ENCODE results near the gene PDZD4.

The PDZD4 gene

DNA sequence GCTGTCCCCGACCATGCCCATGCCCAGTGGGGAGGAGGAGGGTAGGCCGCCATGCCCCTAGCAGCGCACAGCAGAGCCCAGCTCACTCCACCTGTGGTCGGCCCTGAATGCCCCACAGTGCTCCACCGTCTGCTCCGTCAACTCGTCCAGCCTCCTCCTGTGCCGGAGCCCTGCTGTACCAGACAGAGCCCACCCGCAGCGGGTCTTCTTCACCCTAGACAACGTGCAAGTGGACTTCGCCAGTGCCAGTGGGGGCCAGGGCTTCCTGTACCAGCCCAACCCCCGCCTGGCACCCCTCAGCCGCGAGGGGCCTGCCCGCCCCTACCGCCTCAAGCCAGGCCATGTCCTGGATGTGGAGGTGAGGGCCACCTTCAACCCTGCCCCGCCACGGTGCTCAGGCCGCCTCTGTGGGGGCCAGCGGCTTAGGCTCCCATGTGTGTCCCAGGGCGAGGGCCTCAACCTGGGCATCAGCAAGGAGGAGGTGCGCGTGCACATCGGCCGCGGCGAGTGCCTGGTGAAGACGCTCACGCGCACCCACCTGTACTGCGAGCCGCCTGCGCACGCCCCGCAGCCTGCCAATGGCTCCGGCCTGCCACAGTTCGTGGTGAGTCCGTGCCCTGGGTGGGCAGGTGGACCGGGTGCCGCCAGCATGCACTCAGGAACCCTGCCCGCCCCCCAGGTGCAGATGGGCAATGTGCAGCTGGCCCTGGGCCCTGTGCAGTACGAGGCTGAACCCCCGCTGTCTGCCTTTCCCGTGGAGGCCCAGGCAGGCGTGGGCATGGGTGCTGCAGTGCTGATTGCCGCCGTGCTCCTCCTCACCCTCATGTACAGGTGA is 56.4 kb downstream of the PDZD4 start:
- Histone ChIP-seq H3K27me3 (replicated peaks; ENCODE audit: insufficient read depth, low read length) (peaks cover 25% of the 10 kb centered on the region), H3K9ac (ENCODE audit: low read length) (no peak overlapping the region), H3K79me2 (ENCODE audit: low read length) (no peaks in the 10 kb centered on the region), H3F3A (ENCODE audit: insufficient read depth, low read length) (no peaks in the 10 kb centered on the region), H3K9me3 (replicated peaks; ENCODE audit: insufficient read depth, low read length) (no peaks in the 10 kb centered on the region), H3K9me2 (replicated peaks; ENCODE audit: insufficient read depth, low read length) (no peaks in the 10 kb centered on the region), H3K4me1 (ENCODE audit: low read length) (no peaks in the 10 kb centered on the region), H3K27ac (ENCODE audit: low read length) (no peak overlapping the region), H2AFZ (ENCODE audit: low read length) (no peak overlapping the region), H3K4me2 (ENCODE audit: low read depth, low read length) (no peak overlapping the region), H4K20me1 (ENCODE audit: insufficient read depth, low read length) (no peaks in the 10 kb centered on the region), H3K4me3 (ENCODE audit: low read length) (no peak overlapping the region), H3K36me3 (replicated peaks; ENCODE audit: insufficient read depth, low read length) (no peaks in the 10 kb centered on the region)
- TF ChIP-seq, protein P1, sequence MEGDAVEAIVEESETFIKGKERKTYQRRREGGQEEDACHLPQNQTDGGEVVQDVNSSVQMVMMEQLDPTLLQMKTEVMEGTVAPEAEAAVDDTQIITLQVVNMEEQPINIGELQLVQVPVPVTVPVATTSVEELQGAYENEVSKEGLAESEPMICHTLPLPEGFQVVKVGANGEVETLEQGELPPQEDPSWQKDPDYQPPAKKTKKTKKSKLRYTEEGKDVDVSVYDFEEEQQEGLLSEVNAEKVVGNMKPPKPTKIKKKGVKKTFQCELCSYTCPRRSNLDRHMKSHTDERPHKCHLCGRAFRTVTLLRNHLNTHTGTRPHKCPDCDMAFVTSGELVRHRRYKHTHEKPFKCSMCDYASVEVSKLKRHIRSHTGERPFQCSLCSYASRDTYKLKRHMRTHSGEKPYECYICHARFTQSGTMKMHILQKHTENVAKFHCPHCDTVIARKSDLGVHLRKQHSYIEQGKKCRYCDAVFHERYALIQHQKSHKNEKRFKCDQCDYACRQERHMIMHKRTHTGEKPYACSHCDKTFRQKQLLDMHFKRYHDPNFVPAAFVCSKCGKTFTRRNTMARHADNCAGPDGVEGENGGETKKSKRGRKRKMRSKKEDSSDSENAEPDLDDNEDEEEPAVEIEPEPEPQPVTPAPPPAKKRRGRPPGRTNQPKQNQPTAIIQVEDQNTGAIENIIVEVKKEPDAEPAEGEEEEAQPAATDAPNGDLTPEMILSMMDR (IDR thresholded peaks at IDR 0.05; ENCODE audit: low read length): no peak
- no peak for TF ChIP-seq EZH2phosphoT487 (IDR thresholded peaks at IDR 0.05; ENCODE audit: low read length)
- no peak for TF ChIP-seq EZH2 (optimal IDR thresholded peaks at IDR 0.05; ENCODE audit: low read depth, low read length)
- no peak for DNase-seq

DNA sequence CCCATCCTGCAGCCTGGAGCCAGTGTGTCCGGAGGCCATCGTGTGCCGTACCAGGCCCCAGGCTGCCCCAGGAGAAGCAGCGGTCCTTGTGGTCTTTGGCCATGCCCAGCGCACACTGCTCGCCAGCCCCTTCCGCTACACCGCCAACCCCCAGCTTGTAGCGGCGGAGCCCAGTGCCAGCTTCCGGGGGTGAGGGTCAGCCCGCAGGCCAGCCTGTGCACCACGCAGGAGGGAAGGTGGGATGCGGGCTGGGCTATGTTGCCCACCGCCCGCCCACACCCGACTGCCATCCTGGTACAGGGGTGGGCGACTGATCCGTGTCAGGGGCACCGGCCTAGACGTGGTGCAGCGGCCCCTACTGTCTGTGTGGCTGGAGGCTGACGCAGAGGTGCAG is 57.1 kb downstream of the PDZD4 start:
- H3K36me3 ChIP-seq (replicated peaks; ENCODE audit: insufficient read depth, low read length): no peaks in the 10 kb centered on the region
- no peak overlapping the region for H2AFZ ChIP-seq (ENCODE audit: low read length)
- H3F3A ChIP-seq (ENCODE audit: insufficient read depth, low read length): no peaks in the 10 kb centered on the region

GRCh38 chrX:153772316-153773217 is 57.8 kb downstream of the PDZD4 start:
- Histone ChIP-seq H3K79me2 (ENCODE audit: low read length) (no peaks in the 10 kb centered on the region), H4K20me1 (ENCODE audit: insufficient read depth, low read length) (no peaks in the 10 kb centered on the region), H3K9me2 (replicated peaks; ENCODE audit: insufficient read depth, low read length) (no peaks in the 10 kb centered on the region), H2AFZ (ENCODE audit: low read length) (no peak overlapping the region), H3K9ac (ENCODE audit: low read length) (no peak overlapping the region), H3K4me3 (ENCODE audit: low read length) (no peak overlapping the region), H3K9me3 (replicated peaks; ENCODE audit: insufficient read depth, low read length) (no peaks in the 10 kb centered on the region), H3K4me1 (ENCODE audit: low read length) (no peaks in the 10 kb centered on the region), H3K27ac (ENCODE audit: low read length) (no peak overlapping the region), H3F3A (ENCODE audit: insufficient read depth, low read length) (no peaks in the 10 kb centered on the region), H3K4me2 (ENCODE audit: low read depth, low read length) (no peak overlapping the region), H3K36me3 (replicated peaks; ENCODE audit: insufficient read depth, low read length) (no peaks in the 10 kb centered on the region), H3K27me3 (replicated peaks; ENCODE audit: insufficient read depth, low read length) (peaks cover 25% of the 10 kb centered on the region)
- TF ChIP-seq EZH2 (optimal IDR thresholded peaks at IDR 0.05; ENCODE audit: low read depth, low read length) (no peak), EZH2phosphoT487 (IDR thresholded peaks at IDR 0.05; ENCODE audit: low read length) (no peak)
- TF ChIP-seq, protein P1 (IDR thresholded peaks at IDR 0.05; ENCODE audit: low read length): no peak
- DNase-seq: no peak

More for the DNA sequence above, 57.1 kb downstream of the PDZD4 start:
- Histone ChIP-seq H4K20me1 (ENCODE audit: insufficient read depth, low read length) (no peaks in the 10 kb centered on the region), H3K9me3 (replicated peaks; ENCODE audit: insufficient read depth, low read length) (no peaks in the 10 kb centered on the region), H3K27ac (ENCODE audit: low read length) (no peak overlapping the region), H3K4me2 (ENCODE audit: low read depth, low read length) (no peak overlapping the region), H3K9ac (ENCODE audit: low read length) (no peak overlapping the region), H3K79me2 (ENCODE audit: low read length) (no peaks in the 10 kb centered on the region), H3K4me1 (ENCODE audit: low read length) (no peaks in the 10 kb centered on the region), H3K4me3 (ENCODE audit: low read length) (no peak overlapping the region), H3K9me2 (replicated peaks; ENCODE audit: insufficient read depth, low read length) (no peaks in the 10 kb centered on the region), H3K27me3 (replicated peaks; ENCODE audit: insufficient read depth, low read length) (peaks cover 25% of the 10 kb centered on the region)
- no peak for TF ChIP-seq EZH2 (optimal IDR thresholded peaks at IDR 0.05; ENCODE audit: low read depth, low read length)
- TF ChIP-seq, protein P1 (IDR thresholded peaks at IDR 0.05; ENCODE audit: low read length): no peak
- TF ChIP-seq EZH2phosphoT487 (IDR thresholded peaks at IDR 0.05; ENCODE audit: low read length): no peak
- no peak for DNase-seq
